Caco-2 (cell line): ENCODE data around the gene FBXL4. TPM values are rescaled to one million over a fixed set of nuclear protein-coding genes. Genes with fewer than 3 reads are reported as not detected.

Experiments
- BruUV-seq: library from RNA; stranded (reverse); fragments of 400-500 nt; replicated peaks from 2 replicates; lab custom pipeline; 2021; lab: Mats Ljungman, UMichigan
- CTCF ChIA-PET: fragments of 300-600 bp; sonication (Branson Sonifier 250); formaldehyde crosslinking; loops from one replicate; lab custom pipeline; 2022; ENCODE audit warnings: antibody characterized with exemption; lab: Charles Lee
- POLR2A ChIA-PET: fragments of 300-600 bp; sonication (Branson Sonifier 250); formaldehyde crosslinking; loops from one replicate; lab custom pipeline; 2022; ENCODE audit warnings: antibody characterized with exemption; lab: Charles Lee
- DNase-seq, 2 experiments: peaks; one replicate each; pipeline versions ENCODE4 v3.0.0 to v3.0.0-alpha.2; 2020 to 2022
- H3K27me3 ChIP-seq: replicated peaks from 2 replicates; pipeline ENCODE4 v1.6.0; 2011; ENCODE audit warnings: low read length; ENCODE audit not compliant: control insufficient read depth, insufficient read depth
- H3K36me3 ChIP-seq: 2 replicates; pipeline ENCODE4 v1.5.1; 2011; ENCODE audit warnings: low read length; ENCODE audit not compliant: control insufficient read depth, insufficient read depth
- H3K4me1 ChIP-seq: fragments of 250-450 bp; sonication (Bioruptor Pico); 2 replicates; pipeline ENCODE4 v1.5.1; 2020; ENCODE audit warnings: mild to moderate bottlenecking
- H3K4me3 ChIP-seq: 2 replicates; pipeline ENCODE4 v1.5.1; 2011; ENCODE audit warnings: low read depth, mild to moderate bottlenecking, control low read depth, low read length
- H3K9me3 ChIP-seq: fragments of 250-450 bp; sonication (Bioruptor Pico); 2 replicates; pipeline ENCODE4 v1.5.1; 2020; ENCODE audit warnings: mild to moderate bottlenecking, moderate library complexity
- H3K27ac Mint-ChIP-seq: one replicate; pipeline ENCODE4 v1.8.0; 2022; ENCODE audit warnings: mixed read lengths; ENCODE audit not compliant: unreplicated experiment
- H3K27me3 Mint-ChIP-seq: one replicate; pipeline ENCODE4 v1.8.0; 2022; ENCODE audit warnings: mixed read lengths; ENCODE audit not compliant: insufficient read depth, unreplicated experiment
- H3K36me3 Mint-ChIP-seq: one replicate; pipeline ENCODE4 v1.8.0; 2022; ENCODE audit warnings: mild to moderate bottlenecking, mixed read lengths; ENCODE audit not compliant: insufficient read depth, unreplicated experiment
- H3K4me1 Mint-ChIP-seq: one replicate; pipeline ENCODE4 v1.8.0; 2022; ENCODE audit warnings: low read depth, mixed read lengths; ENCODE audit not compliant: unreplicated experiment
- H3K4me3 Mint-ChIP-seq: one replicate; pipeline ENCODE4 v1.8.0; 2022; ENCODE audit warnings: mild to moderate bottlenecking, moderate library complexity, mixed read lengths; ENCODE audit not compliant: unreplicated experiment
- H3K9me3 Mint-ChIP-seq: one replicate; pipeline ENCODE4 v1.8.0; 2022; ENCODE audit warnings: mixed read lengths; ENCODE audit not compliant: unreplicated experiment
- intact Hi-C: fragments of 100-400 bp; cut with micrococcal nuclease; formaldehyde crosslinking; loops from one replicate; pipeline ENCODE4 v1.10.0; 2022; ENCODE audit not compliant: unreplicated experiment
- total RNA-seq: library from RNA; stranded (reverse); gene quantifications from 2 replicates; pipeline ENCODE4 v1.2.3, GENCODE V29; 2022
- TF ChIP-seq, protein P1 (sequence below), 2 experiments: fragments of 200-600 bp in 1 of 2; IDR thresholded peaks; 1 replicate in 1 of 2; 2 replicates in 1 of 2; pipeline versions ENCODE4 v1.5.1 to v1.8.0; 2011 to 2022; ENCODE audit warnings: antibody characterized with exemption in 1 of 2, control low read depth in 1 of 2, inconsistent platforms in 1 of 2, low read depth in 1 of 2, low read length in 1 of 2, mild to moderate bottlenecking in 1 of 2, moderate library complexity in 1 of 2; ENCODE audit not compliant: insufficient read depth in 1 of 2, severe bottlenecking in 1 of 2, unreplicated experiment in 1 of 2

FBXL4 gene
- total RNA-seq, 1 experiment from 2014 or later: 5.9 TPM

GRCh38 chr6:98946879-98947410 is 801 bp downstream of the FBXL4 start:
- intact Hi-C loops: no loop called here
- POLR2A ChIA-PET: no interaction called here
- peak in 1 of 2 experiments; percentile 6 for DNase-seq
- peaks cover 12% of the 10 kb centered on the region for H3K27me3 Mint-ChIP-seq
- CTCF ChIA-PET: no interaction called here
- H3K4me3 Mint-ChIP-seq: peak overlapping the region; percentile 96
- H3K36me3 Mint-ChIP-seq: no peaks in the 10 kb centered on the region
- Histone ChIP-seq H3K27me3 (no peaks in the 10 kb centered on the region), H3K9me3 (peaks cover 5% of the 10 kb centered on the region; the same call in 1 of the 2 replicates), H3K4me1 (peaks cover 26% of the 10 kb centered on the region), H3K4me3 (peak overlapping the region; percentile 80), H3K36me3 (no peaks in the 10 kb centered on the region)
- H3K4me1 Mint-ChIP-seq: peaks cover 15% of the 10 kb centered on the region
- H3K27ac Mint-ChIP-seq: peak overlapping the region; percentile 92
- H3K9me3 Mint-ChIP-seq: no peaks in the 10 kb centered on the region
- TSS peak; percentile 39 for BruUV-seq
- TF ChIP-seq, protein P1, sequence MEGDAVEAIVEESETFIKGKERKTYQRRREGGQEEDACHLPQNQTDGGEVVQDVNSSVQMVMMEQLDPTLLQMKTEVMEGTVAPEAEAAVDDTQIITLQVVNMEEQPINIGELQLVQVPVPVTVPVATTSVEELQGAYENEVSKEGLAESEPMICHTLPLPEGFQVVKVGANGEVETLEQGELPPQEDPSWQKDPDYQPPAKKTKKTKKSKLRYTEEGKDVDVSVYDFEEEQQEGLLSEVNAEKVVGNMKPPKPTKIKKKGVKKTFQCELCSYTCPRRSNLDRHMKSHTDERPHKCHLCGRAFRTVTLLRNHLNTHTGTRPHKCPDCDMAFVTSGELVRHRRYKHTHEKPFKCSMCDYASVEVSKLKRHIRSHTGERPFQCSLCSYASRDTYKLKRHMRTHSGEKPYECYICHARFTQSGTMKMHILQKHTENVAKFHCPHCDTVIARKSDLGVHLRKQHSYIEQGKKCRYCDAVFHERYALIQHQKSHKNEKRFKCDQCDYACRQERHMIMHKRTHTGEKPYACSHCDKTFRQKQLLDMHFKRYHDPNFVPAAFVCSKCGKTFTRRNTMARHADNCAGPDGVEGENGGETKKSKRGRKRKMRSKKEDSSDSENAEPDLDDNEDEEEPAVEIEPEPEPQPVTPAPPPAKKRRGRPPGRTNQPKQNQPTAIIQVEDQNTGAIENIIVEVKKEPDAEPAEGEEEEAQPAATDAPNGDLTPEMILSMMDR (IDR thresholded peaks at IDR 0.05; ENCODE audit: insufficient read depth in 1 of 2, low read depth in 1 of 2, low read length in 1 of 2, severe bottlenecking in 1 of 2, unreplicated experiment in 1 of 2): no peak

DNA sequence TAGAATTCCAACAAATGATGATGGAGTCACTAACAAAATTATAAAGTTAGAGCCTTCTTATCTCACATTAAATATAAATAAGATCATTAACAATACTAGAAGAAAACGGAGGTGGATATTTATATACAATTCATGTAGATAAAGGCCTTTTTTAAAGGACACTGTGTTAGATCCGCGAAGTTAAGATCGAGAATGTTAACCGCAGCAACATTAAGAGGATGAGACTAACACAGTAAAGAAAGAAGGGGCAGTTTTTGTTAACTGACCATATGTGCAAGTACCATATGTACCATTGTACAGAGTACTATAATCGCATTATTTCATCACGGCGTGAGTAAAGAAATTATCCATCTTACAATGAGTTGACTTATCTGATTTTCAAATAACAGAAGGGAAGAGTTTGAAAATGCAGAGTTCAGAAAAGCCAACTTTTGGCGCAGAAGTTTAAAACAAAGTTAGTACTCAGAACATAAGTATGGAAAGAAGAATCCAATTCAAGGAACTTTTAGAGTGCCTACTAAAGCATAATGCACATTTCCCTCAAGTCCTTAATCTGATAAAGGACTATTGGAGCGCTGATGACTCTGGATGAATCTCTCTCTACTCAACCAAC is 1.4 kb downstream of the FBXL4 start:
- POLR2A ChIA-PET: no interaction called here

DNA sequence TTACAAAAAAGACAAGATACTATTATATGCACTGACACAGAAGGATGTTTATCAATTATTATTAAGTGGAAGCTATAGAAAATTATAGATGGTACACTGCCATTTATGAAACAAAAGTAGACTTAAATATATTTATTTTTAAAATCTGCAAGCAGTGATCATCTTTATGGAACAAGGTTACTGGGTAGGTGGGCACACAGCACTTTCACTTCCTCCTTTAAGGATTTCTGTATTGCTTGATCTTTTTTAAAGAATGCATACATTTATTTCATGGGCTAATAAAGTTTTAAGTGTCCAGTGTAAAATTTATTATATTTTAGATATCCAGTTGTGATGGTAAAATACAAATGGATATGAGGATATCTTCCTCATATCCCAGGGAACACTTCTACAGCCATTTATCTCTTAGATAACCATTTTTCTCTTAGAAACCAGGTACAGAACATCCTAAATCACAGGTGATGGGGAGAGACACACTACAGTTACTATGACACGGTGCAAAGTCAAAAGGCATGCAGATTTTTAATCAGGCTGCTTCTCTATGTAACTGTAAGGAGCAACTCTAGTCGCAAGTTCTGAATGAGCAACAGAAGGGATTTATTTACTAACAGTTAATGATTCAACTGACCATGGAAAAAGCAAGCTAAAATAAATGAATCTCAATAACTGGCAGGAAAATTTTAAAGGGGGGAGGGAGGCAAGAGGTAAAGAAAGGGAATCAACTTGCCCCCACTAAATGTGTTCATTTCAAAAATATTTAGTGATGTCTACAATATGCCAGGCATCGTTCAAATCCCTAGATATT is 2.2 kb downstream of the FBXL4 start:
- peaks cover 15% of the 10 kb centered on the region for H3K4me1 Mint-ChIP-seq
- peaks cover 5% of the 10 kb centered on the region; the same call in 1 of the 2 replicates for H3K9me3 ChIP-seq
- TF ChIP-seq, protein P1 (IDR thresholded peaks at IDR 0.05; ENCODE audit: insufficient read depth in 1 of 2, low read depth in 1 of 2, low read length in 1 of 2, severe bottlenecking in 1 of 2, unreplicated experiment in 1 of 2): no peak
- no peaks in the 10 kb centered on the region for H3K36me3 ChIP-seq
- H3K27ac Mint-ChIP-seq: peak overlapping the region; percentile 92
- no peak for DNase-seq
- ChIA-PET POLR2A (no interaction called here), CTCF (no interaction called here)
- H3K27me3 Mint-ChIP-seq: peaks cover 5% of the 10 kb centered on the region
- no peaks in the 10 kb centered on the region for H3K36me3 Mint-ChIP-seq
- peak overlapping the region; percentile 96 for H3K4me3 Mint-ChIP-seq
- peaks cover 30% of the 10 kb centered on the region for H3K4me1 ChIP-seq
- no TSS peak for BruUV-seq
- H3K4me3 ChIP-seq: no peak overlapping the region
- no peaks in the 10 kb centered on the region for H3K9me3 Mint-ChIP-seq
- intact Hi-C loops: no loop called here
- no peaks in the 10 kb centered on the region for H3K27me3 ChIP-seq

More for the DNA sequence above, 1.4 kb downstream of the FBXL4 start:
- Histone ChIP-seq H3K36me3 (no peaks in the 10 kb centered on the region), H3K4me3 (peak overlapping the region; percentile 80), H3K4me1 (peaks cover 30% of the 10 kb centered on the region), H3K9me3 (peaks cover 5% of the 10 kb centered on the region; the same call in 1 of the 2 replicates), H3K27me3 (no peaks in the 10 kb centered on the region)
- Mint-ChIP-seq H3K4me1 (peaks cover 15% of the 10 kb centered on the region), H3K9me3 (no peaks in the 10 kb centered on the region), H3K36me3 (no peaks in the 10 kb centered on the region), H3K4me3 (peak overlapping the region; percentile 96), H3K27ac (peak overlapping the region; percentile 92), H3K27me3 (peaks cover 7% of the 10 kb centered on the region)
- CTCF ChIA-PET: no interaction called here
- BruUV-seq: no TSS peak
- TF ChIP-seq, protein P1 (IDR thresholded peaks at IDR 0.05; ENCODE audit: insufficient read depth in 1 of 2, low read depth in 1 of 2, low read length in 1 of 2, severe bottlenecking in 1 of 2, unreplicated experiment in 1 of 2): no peak
- intact Hi-C loops: no loop called here
- no peak for DNase-seq
